Liver (tissue), 9 donors: ENCODE results near the gene PRKAR1B. TPM values are rescaled to one million over a fixed set of nuclear protein-coding genes. Genes with fewer than 3 reads are reported as not detected.

Experiments
- DNase-seq: peaks from one replicate; pipeline ENCODE4 v3.0.0-alpha.2; 2017; ENCODE audit warnings: low spot score
- H3K27ac ChIP-seq, 2 donors: one replicate each; pipeline ENCODE4 v1.7.0; 2013; ENCODE audit warnings: inconsistent platforms in 2 of 2, low read length in 2 of 2, control low read depth in 1 of 2, low read depth in 1 of 2, mild to moderate bottlenecking in 1 of 2
- H3K27me3 ChIP-seq, 4 donors: one replicate each; pipeline versions ENCODE4 v1.6.1 to v1.7.0; 2013; ENCODE audit warnings: low read length in 3 of 4, inconsistent platforms in 1 of 4, mild to moderate bottlenecking in 1 of 4, moderate library complexity in 1 of 4; ENCODE audit not compliant: control insufficient read depth in 4 of 4, insufficient read depth in 4 of 4
- H3K36me3 ChIP-seq, 4 donors: one replicate each; pipeline versions ENCODE4 v1.6.1 to v1.7.0; 2013; ENCODE audit warnings: low read length in 3 of 4, mild to moderate bottlenecking in 3 of 4, low read depth in 1 of 4, moderate library complexity in 1 of 4; ENCODE audit not compliant: control insufficient read depth in 4 of 4, insufficient read depth in 3 of 4
- H3K4me1 ChIP-seq, 4 donors: one replicate each; pipeline versions ENCODE4 v1.6.1 to v1.7.0; 2013; ENCODE audit warnings: low read length in 3 of 4, mild to moderate bottlenecking in 3 of 4, moderate library complexity in 1 of 4; ENCODE audit not compliant: control insufficient read depth in 4 of 4, insufficient read depth in 4 of 4
- H3K4me3 ChIP-seq, 3 donors: one replicate each; pipeline versions ENCODE4 v1.6.1 to v1.7.0; 2013; ENCODE audit warnings: low read length in 3 of 3, control low read depth in 1 of 3, low read depth in 1 of 3, mild to moderate bottlenecking in 1 of 3
- H3K9ac ChIP-seq, 2 donors: one replicate each; pipeline ENCODE4 v1.7.0; 2013; ENCODE audit warnings: low read length in 2 of 2, mild to moderate bottlenecking in 2 of 2, moderate library complexity in 2 of 2, control low read depth in 1 of 2, low read depth in 1 of 2
- H3K9me3 ChIP-seq, 4 donors: one replicate each; pipeline versions ENCODE4 v1.6.1 to v1.7.0; 2013; ENCODE audit warnings: low read length in 3 of 4; ENCODE audit not compliant: control insufficient read depth in 4 of 4
- EGR1 ChIP-seq, 2 donors: IDR thresholded peaks; 2 replicates each; pipeline ENCODE4 v1.6.1; 2016 to 2018; ENCODE audit warnings: antibody characterized with exemption in 2 of 2, low read depth in 2 of 2
- FOXA1 ChIP-seq: IDR thresholded peaks from 2 replicates; pipeline ENCODE4 v1.6.1; 2016; ENCODE audit warnings: antibody characterized with exemption
- FOXA2 ChIP-seq: IDR thresholded peaks from 2 replicates; pipeline ENCODE4 v1.6.1; 2016; ENCODE audit warnings: antibody characterized with exemption
- GABPA ChIP-seq, 2 donors: IDR thresholded peaks in 1 of 2; conservative IDR thresholded peaks in 1 of 2; 2 replicates each; pipeline ENCODE4 v1.6.1; 2016; ENCODE audit warnings: antibody characterized with exemption in 2 of 2, mild to moderate bottlenecking in 1 of 2, moderate library complexity in 1 of 2
- HNF4A ChIP-seq, 2 donors: conservative IDR thresholded peaks; 2 replicates each; pipeline ENCODE4 v1.6.1; 2016; ENCODE audit warnings: antibody characterized with exemption in 2 of 2, mild to moderate bottlenecking in 2 of 2
- HNF4G ChIP-seq: IDR thresholded peaks from 2 replicates; pipeline ENCODE4 v1.6.1; 2016; ENCODE audit warnings: antibody characterized with exemption
- MAX ChIP-seq: IDR thresholded peaks from 2 replicates; pipeline ENCODE4 v1.6.1; 2016; ENCODE audit warnings: antibody characterized with exemption
- NR2F2 ChIP-seq: IDR thresholded peaks from 2 replicates; pipeline ENCODE4 v1.6.1; 2016; ENCODE audit warnings: antibody characterized with exemption
- RAD21 ChIP-seq, 2 donors: IDR thresholded peaks; 2 replicates each; pipeline ENCODE4 v1.6.1; 2016; ENCODE audit warnings: antibody characterized with exemption in 2 of 2, mild to moderate bottlenecking in 2 of 2
- REST ChIP-seq: IDR thresholded peaks from 2 replicates; pipeline ENCODE4 v1.6.1; 2016; ENCODE audit warnings: antibody characterized with exemption, mild to moderate bottlenecking
- RXRA ChIP-seq, 2 donors: IDR thresholded peaks; 2 replicates each; pipeline ENCODE4 v1.6.1; 2017 to 2018; ENCODE audit warnings: antibody characterized with exemption in 2 of 2, mild to moderate bottlenecking in 1 of 2
- SP1 ChIP-seq: IDR thresholded peaks from 2 replicates; pipeline ENCODE4 v1.6.1; 2018; ENCODE audit warnings: antibody characterized with exemption, mild to moderate bottlenecking
- WGBS: extraction: QIAGEN DNeasy Blood & Tissue Kit; methylation state at CpG from one replicate; pipeline ENCODE4 v1.1.7; 2013; 5-methylcytosine and 5-hydroxymethylcytosine counted together
- polyA plus RNA-seq, 2 donors: library from polyadenylated mRNA; stranded (reverse) in 1 of 2; unstranded in 1 of 2; fragments of 200-250 nt in 1 of 2; fragments of >200 nt in 1 of 2; fragmentation: Nextera tagmentation in 1 of 2; extraction: Ambion mirVana in 1 of 2; gene quantifications; one replicate each; pipeline versions ENCODE4 v1.2.1 to v1.2.3, GENCODE V29; 2013 to 2015
- total RNA-seq, 2 donors: library from RNA; depleted of rRNA; stranded (reverse); fragments of >200 nt; gene quantifications; one replicate each; pipeline ENCODE4 v1.2.3, GENCODE V29; 2014
- TF ChIP-seq, protein P1 (sequence below): IDR thresholded peaks from 2 replicates; pipeline ENCODE4 v1.6.1; 2016; ENCODE audit warnings: antibody characterized with exemption
- TF ChIP-seq, protein P2 (sequence below): IDR thresholded peaks from 2 replicates; pipeline ENCODE4 v1.6.1; 2016; ENCODE audit warnings: antibody characterized with exemption
- donor health status: healthy.
- donor health status: healthy.
- donor health status: healthy.
- donor health status: healthy.
- donor health status: healthy.

The PRKAR1B gene
- total and polyA plus RNA-seq, 4 donors = 11.1 to 14.4 (median 12.4) TPM

GRCh38 chr7:768881-769504 lies 41.9 kb upstream of the PRKAR1B start (continued):
- no peak for TF ChIP-seq REST
- TF ChIP-seq, protein P1, sequence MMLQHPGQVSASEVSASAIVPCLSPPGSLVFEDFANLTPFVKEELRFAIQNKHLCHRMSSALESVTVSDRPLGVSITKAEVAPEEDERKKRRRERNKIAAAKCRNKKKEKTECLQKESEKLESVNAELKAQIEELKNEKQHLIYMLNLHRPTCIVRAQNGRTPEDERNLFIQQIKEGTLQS = no peak

- Histone ChIP-seq H3K9me3 (no peaks in the 10 kb centered on the region), H3K4me3 (no peak overlapping the region), H3K36me3 (peaks cover 3 to 27% (median 13%) of the 10 kb centered on the region in 4 donors), H3K9ac (no peak overlapping the region), H3K27me3 (no peaks in the 10 kb centered on the region), H3K27ac (no peak overlapping the region), H3K4me1 (no peaks in the 10 kb centered on the region)
- no peak for TF ChIP-seq SP1
- TF ChIP-seq, protein P2, sequence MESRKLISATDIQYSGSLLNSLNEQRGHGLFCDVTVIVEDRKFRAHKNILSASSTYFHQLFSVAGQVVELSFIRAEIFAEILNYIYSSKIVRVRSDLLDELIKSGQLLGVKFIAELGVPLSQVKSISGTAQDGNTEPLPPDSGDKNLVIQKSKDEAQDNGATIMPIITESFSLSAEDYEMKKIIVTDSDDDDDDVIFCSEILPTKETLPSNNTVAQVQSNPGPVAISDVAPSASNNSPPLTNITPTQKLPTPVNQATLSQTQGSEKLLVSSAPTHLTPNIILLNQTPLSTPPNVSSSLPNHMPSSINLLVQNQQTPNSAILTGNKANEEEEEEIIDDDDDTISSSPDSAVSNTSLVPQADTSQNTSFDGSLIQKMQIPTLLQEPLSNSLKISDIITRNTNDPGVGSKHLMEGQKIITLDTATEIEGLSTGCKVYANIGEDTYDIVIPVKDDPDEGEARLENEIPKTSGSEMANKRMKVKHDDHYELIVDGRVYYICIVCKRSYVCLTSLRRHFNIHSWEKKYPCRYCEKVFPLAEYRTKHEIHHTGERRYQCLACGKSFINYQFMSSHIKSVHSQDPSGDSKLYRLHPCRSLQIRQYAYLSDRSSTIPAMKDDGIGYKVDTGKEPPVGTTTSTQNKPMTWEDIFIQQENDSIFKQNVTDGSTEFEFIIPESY = no peak
- no peak for DNase-seq
- WGBS = 93% methylated on average over 65 of the region's 65 CpGs
These were observed 41.1 kb upstream of the PRKAR1B start for GRCh38 chr7:767941-768731.

DNA sequence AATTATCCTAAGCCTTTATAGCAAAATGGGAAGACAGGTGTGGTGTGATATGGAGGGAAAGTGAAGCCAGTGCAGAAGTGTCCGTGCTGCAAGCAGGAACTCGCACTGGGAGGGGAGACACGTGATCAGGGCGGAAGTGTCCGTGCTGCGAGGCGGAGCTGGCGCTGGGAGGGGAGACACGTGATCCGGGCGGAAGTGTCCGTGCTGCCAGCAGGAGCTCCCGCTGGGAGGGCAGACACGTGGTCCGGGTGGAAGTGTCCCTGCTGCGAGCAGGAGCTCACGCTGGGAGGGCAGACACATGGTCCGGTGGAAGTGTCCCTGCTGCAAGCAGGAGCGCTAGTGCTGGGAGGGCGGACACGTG lies 40.5 kb upstream of the PRKAR1B start:
- Histone ChIP-seq H3K9me3 (no peaks in the 10 kb centered on the region), H3K4me3 (no peak overlapping the region), H3K27me3 (no peaks in the 10 kb centered on the region), H3K4me1 (no peaks in the 10 kb centered on the region), H3K9ac (no peak overlapping the region), H3K36me3 (peaks cover 3 to 30% (median 18%) of the 10 kb centered on the region in 4 donors), H3K27ac (no peak overlapping the region)
- TF ChIP-seq HNF4G = no peak
- TF ChIP-seq MAX = no peak
- TF ChIP-seq EGR1 (IDR thresholded peaks at IDR 0.05; ENCODE audit: low read depth in 2 of 2) = no peak
- TF ChIP-seq, protein P1 = no peak
- TF ChIP-seq GABPA (IDR thresholded peaks at IDR 0.05 in 1 of 2, conservative IDR thresholded peaks at IDR 0.05 in 1 of 2) = no peak
- no peak for TF ChIP-seq RXRA (IDR thresholded peaks at IDR 0.05)
- no peak for TF ChIP-seq HNF4A (conservative IDR thresholded peaks at IDR 0.05)
- no peak for TF ChIP-seq RAD21 (IDR thresholded peaks at IDR 0.05)
- no peak for TF ChIP-seq FOXA1
- no peak for TF ChIP-seq NR2F2
- TF ChIP-seq FOXA2 = no peak
- no peak for TF ChIP-seq REST
- TF ChIP-seq, protein P2 = no peak
- 84% methylated on average over 21 of the region's 21 CpGs for WGBS
- DNase-seq = no peak
